Renal pelvis (tissue), 4 donors: ENCODE data around the gene LRRC4. TPM values are rescaled to one million over a fixed set of nuclear protein-coding genes. Genes with fewer than 3 reads are reported as not detected.

Source experiments
- DNase-seq: peaks from one replicate; pipeline ENCODE4 v3.0.0-alpha.2; 2013
- polyA plus RNA-seq, 3 donors: library from polyadenylated mRNA; unstranded; fragments of 120-200 nt; gene quantifications; one replicate each; pipeline ENCODE4 v1.2.1, GENCODE V29; 2013; ENCODE audit not compliant: insufficient read length in 3 of 3

Gene LRRC4
- polyA plus RNA-seq, 3 donors = 6.7 to 9.7 (median 7.7) TPM

- DNase-seq = no peak
These were observed 2.0 kb upstream of the LRRC4 start for GRCh38 chr7:128033246-128033645.

GRCh38 chr7:128032605-128033235 is 1.5 kb upstream of the LRRC4 start:
- no peak for DNase-seq

- DNase-seq = no peak
These were observed 816 bp upstream of the LRRC4 start for GRCh38 chr7:128031901-128032604.

GRCh38 chr7:128030263-128030653 is 979 bp downstream of the LRRC4 start:
- no peak for DNase-seq

GRCh38 chr7:128029405-128029995 is 1.7 kb downstream of the LRRC4 start:
- DNase-seq = no peak

- DNase-seq = no peak
These were observed 3.7 kb downstream of the LRRC4 start for GRCh38 chr7:128027485-128027980.

- no peak for DNase-seq
These were observed 4.7 kb downstream of the LRRC4 start for GRCh38 chr7:128026551-128026950.

- DNase-seq = no peak
These were observed 5.4 kb downstream of the LRRC4 start for GRCh38 chr7:128025819-128026218.

GRCh38 chr7:128025380-128025779 is 5.9 kb downstream of the LRRC4 start:
- DNase-seq = no peak

- DNase-seq = no peak
These were observed 7.1 kb downstream of the LRRC4 start for GRCh38 chr7:128024151-128024550.

GRCh38 chr7:128022631-128023532 is 8.4 kb downstream of the LRRC4 start:
- no peak for DNase-seq

- no peak for DNase-seq
These were observed 9.9 kb downstream of the LRRC4 start for GRCh38 chr7:128021366-128021765.

- DNase-seq = no peak
These were observed 11.1 kb downstream of the LRRC4 start for GRCh38 chr7:128020159-128020558.

GRCh38 chr7:128019288-128019687 is 11.9 kb downstream of the LRRC4 start:
- DNase-seq = no peak

- no peak for DNase-seq
These were observed 13.1 kb downstream of the LRRC4 start for GRCh38 chr7:128017862-128018845.

GRCh38 chr7:128017460-128017859 is 13.8 kb downstream of the LRRC4 start:
- DNase-seq = no peak

- DNase-seq = no peak
These were observed 16.4 kb downstream of the LRRC4 start for GRCh38 chr7:128014811-128015210.

GRCh38 chr7:128011131-128011661 is 20.0 kb downstream of the LRRC4 start:
- no peak for DNase-seq

- DNase-seq = no peak
These were observed 20.7 kb downstream of the LRRC4 start for GRCh38 chr7:128010391-128011127.

GRCh38 chr7:128008744-128009143 is 22.5 kb downstream of the LRRC4 start:
- no peak for DNase-seq
